ENCODE measurements around the gene MANBA.
"Not testable (repeated sequence)": the region's sequence is repeated elsewhere in the genome, so short reads cannot be mapped to it uniquely, and the experiment has no call there.

The MANBA gene

DNA sequence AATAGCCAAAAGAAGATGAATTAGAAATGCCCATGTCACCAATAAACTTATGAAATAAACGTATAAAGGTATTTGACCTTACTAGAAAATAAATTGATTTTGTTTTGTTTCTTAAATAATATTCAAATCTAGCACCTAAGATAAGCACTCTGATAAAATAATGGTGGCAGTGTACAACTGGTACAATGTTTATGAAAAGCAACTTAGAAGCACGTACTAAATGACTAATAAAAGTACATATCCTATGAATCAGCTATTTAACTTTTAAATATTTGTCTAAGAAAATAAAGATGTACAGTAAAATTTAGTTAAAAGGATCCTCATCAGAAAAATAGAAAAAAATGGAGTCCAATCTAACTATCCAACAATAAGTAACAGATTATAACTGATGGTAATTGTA, 6.7 kb downstream of the MANBA start:
- no peak for DNase-seq
- Histone ChIP-seq H3K27ac (no peak overlapping the region), H3K4me3 (ENCODE audit: low read depth, low read length) (no peak overlapping the region), H3K27me3 (replicated peaks) (no peaks in the 10 kb centered on the region), H3K36me3 (replicated peaks) (no peaks in the 10 kb centered on the region)
- in situ Hi-C loops (cut with HindIII; ENCODE audit: low pct_ligation_motif_present, low sequenced_read_pairs): no loop called here
- TF ChIP-seq, protein P1, sequence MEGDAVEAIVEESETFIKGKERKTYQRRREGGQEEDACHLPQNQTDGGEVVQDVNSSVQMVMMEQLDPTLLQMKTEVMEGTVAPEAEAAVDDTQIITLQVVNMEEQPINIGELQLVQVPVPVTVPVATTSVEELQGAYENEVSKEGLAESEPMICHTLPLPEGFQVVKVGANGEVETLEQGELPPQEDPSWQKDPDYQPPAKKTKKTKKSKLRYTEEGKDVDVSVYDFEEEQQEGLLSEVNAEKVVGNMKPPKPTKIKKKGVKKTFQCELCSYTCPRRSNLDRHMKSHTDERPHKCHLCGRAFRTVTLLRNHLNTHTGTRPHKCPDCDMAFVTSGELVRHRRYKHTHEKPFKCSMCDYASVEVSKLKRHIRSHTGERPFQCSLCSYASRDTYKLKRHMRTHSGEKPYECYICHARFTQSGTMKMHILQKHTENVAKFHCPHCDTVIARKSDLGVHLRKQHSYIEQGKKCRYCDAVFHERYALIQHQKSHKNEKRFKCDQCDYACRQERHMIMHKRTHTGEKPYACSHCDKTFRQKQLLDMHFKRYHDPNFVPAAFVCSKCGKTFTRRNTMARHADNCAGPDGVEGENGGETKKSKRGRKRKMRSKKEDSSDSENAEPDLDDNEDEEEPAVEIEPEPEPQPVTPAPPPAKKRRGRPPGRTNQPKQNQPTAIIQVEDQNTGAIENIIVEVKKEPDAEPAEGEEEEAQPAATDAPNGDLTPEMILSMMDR (IDR thresholded peaks at IDR 0.05; ENCODE audit: low read depth, low read length, missing control alignments): no peak

DNA sequence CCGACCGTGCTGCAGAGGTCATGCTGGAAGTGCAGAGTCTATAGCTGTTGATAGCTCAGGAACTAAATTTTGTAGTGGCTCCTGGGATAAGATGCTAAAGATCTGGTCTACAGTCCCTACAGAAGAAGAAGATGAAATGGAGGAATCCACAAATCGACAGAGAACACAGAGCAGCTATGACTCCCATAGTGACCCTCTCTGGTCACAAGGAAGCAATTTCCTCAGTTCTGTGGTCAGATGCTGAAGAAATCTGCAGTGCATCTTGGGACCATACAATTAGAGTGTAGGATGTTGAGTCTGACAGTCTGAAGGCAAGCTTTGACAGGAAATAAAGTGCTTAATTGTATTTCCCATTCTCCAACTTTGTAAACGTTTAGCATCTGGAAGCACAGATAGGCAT, 8.8 kb downstream of the MANBA start:
- no peaks in the 10 kb centered on the region for H3K36me3 ChIP-seq (replicated peaks)
- no peak for DNase-seq
- TF ChIP-seq, protein P1 (IDR thresholded peaks at IDR 0.05; ENCODE audit: low read depth, low read length, missing control alignments): no peak
- no peak overlapping the region for H3K4me3 ChIP-seq (ENCODE audit: low read depth, low read length)
- no peaks in the 10 kb centered on the region for H3K27me3 ChIP-seq (replicated peaks)
- H3K27ac ChIP-seq: no peak overlapping the region
- in situ Hi-C loops (cut with HindIII; ENCODE audit: low pct_ligation_motif_present, low sequenced_read_pairs): no loop called here

DNA sequence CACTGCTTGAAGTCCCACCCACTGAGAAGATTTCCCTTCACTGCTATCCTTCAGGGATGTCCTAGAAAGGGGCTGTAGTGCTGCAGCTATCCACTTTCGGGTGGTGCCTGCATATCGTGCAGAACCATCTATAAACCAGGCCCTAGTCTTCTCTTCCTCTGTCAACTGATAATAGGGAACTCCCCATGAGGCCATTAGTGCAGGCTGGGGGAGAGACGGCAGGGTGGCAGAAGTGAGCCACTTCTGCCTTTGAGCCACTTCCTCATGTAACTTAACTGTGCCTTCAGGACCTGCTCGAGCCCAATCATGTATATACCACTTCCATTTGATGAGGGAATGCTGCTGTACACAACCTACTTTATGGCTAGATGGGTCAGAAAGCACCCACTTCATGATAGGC, 17.4 kb downstream of the MANBA start:
- in situ Hi-C loops (cut with HindIII; ENCODE audit: low pct_ligation_motif_present, low sequenced_read_pairs); H3K4me3 ChIP-seq (ENCODE audit: low read depth, low read length); H3K27ac ChIP-seq; H3K36me3 ChIP-seq (replicated peaks); H3K27me3 ChIP-seq (replicated peaks); DNase-seq: not testable (repeated sequence)

DNA sequence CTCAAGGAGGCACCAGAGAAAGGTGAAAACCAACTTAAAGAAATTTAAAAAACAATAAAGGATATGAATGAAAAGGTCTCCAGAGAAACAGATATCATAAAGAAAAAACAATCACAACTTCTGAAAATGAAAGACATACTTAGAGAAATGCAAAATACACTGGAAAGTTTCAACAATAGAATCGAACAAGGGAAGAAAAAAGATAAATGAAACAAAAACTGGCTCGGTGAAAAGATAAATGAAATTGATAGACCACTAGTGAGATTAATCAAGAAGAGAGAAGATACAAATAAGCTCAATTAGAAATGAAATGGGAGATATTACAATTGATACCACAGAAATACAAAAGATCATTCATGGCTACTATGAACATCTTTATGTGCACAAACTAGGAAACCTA, 22.0 kb downstream of the MANBA start:
- H3K4me3 ChIP-seq (ENCODE audit: low read depth, low read length); in situ Hi-C loops (cut with HindIII; ENCODE audit: low pct_ligation_motif_present, low sequenced_read_pairs); H3K27me3 ChIP-seq (replicated peaks); H3K36me3 ChIP-seq (replicated peaks); DNase-seq; H3K27ac ChIP-seq: not testable (repeated sequence)

DNA sequence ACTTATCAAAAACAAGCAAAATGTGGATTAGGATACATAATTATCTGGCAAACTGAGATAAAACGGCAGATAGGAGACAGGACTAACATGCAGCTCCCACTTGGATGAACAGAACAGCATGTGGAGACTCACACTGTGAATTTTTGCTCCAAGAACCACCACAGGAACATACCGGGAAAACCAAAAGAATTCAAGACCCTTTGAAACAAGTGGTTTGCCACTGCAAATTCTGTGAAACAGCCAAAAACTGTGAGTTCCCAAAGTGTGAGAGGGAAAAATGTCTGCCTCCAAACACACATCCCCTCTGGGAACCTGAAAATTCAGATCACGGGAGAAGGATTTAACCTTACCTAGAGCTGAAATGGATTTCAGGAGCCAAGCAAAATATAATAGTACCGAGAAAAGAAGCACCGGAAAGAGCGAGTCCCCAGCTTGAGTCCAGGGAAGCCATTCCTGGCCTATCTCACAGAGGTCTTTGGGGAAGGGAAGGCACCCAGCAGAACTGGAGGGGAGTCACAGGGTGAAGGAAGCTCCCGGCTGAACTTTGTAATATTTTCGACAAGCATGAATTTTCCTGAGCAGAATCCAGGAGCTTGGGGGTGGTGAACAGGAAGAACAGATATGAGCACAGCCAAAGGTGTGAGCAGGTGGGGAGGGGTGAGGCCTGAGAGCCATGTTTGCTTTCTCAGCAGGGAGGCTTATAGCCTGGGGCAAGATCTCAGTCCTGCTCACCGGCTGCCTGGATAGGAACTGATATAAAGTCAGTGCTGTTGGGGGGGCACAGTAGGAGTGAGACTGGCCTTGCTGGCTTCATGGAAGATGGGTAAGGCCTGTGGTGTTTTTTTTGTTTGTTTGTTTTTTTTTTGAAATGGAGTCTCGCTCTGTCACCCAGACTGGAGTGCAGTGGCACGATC, 23.9 kb downstream of the MANBA start:
- Histone ChIP-seq H3K27ac (no peak overlapping the region), H3K36me3 (replicated peaks) (no peaks in the 10 kb centered on the region), H3K27me3 (replicated peaks) (no peaks in the 10 kb centered on the region), H3K4me3 (ENCODE audit: low read depth, low read length) (no peak overlapping the region)
- in situ Hi-C loops (cut with HindIII; ENCODE audit: low pct_ligation_motif_present, low sequenced_read_pairs): no loop called here
- no peak for DNase-seq
- TF ChIP-seq, protein P1 (IDR thresholded peaks at IDR 0.05; ENCODE audit: low read depth, low read length, missing control alignments): no peak

DNA sequence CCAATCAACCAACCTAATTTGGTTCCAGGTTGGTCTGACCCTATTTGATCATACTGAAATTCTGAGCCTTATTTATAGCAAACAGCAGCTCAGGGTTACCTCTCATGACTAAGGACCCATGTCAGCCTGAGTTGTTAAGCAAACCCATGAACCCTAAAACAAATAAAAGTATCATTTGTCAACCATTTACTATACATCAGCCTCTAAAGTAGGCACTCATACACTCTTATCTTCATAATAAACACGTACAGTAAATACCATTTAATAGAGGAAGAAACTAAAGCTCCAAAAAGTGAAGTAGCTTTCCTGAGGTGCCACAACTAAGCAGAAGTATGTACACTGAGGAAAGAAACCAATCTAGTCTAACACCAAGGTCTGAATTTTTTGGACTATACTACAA, 25.2 kb downstream of the MANBA start:
- TF ChIP-seq, protein P1 (IDR thresholded peaks at IDR 0.05; ENCODE audit: low read depth, low read length, missing control alignments): no peak
- Histone ChIP-seq H3K4me3 (ENCODE audit: low read depth, low read length) (no peak overlapping the region), H3K36me3 (replicated peaks) (no peaks in the 10 kb centered on the region), H3K27me3 (replicated peaks) (no peaks in the 10 kb centered on the region), H3K27ac (no peak overlapping the region)
- in situ Hi-C loops (cut with HindIII; ENCODE audit: low pct_ligation_motif_present, low sequenced_read_pairs): no loop called here
- DNase-seq: no peak
